Skeletal muscle tissue (tissue), 4 donors: ENCODE measurements around the gene RCOR2. TPM values are rescaled to one million over a fixed set of nuclear protein-coding genes. Genes with fewer than 3 reads are reported as not detected.
"Not testable (repeated sequence)": the region's sequence is repeated elsewhere in the genome, so short reads cannot be mapped to it uniquely, and the experiment has no call there.

Experiments
- H3K27ac ChIP-seq: one replicate; pipeline ENCODE4 v1.7.0; 2013; ENCODE audit warnings: mild to moderate bottlenecking, low read depth, low read length, inconsistent platforms
- H3K27me3 ChIP-seq, 3 donors: one replicate each; pipeline ENCODE4 v1.7.0; 2013; ENCODE audit warnings: low read length in 3 of 3; ENCODE audit not compliant: control insufficient read depth in 3 of 3, insufficient read depth in 3 of 3
- H3K36me3 ChIP-seq, 3 donors: one replicate each; pipeline ENCODE4 v1.7.0; 2013; ENCODE audit warnings: low read length in 3 of 3; ENCODE audit not compliant: control insufficient read depth in 3 of 3, insufficient read depth in 3 of 3
- H3K4me1 ChIP-seq, 3 donors: one replicate each; pipeline ENCODE4 v1.7.0; 2013; ENCODE audit warnings: low read length in 3 of 3, mild to moderate bottlenecking in 3 of 3; ENCODE audit not compliant: control insufficient read depth in 3 of 3, insufficient read depth in 3 of 3
- H3K4me3 ChIP-seq, 3 donors: one replicate each; pipeline ENCODE4 v1.7.0; 2013; ENCODE audit warnings: low read length in 3 of 3
- H3K9ac ChIP-seq, 3 donors: one replicate each; pipeline ENCODE4 v1.7.0; 2013; ENCODE audit warnings: low read length in 3 of 3, mild to moderate bottlenecking in 3 of 3, moderate library complexity in 2 of 3, low read depth in 1 of 3
- H3K9me3 ChIP-seq, 3 donors: one replicate each; pipeline ENCODE4 v1.7.0; 2013; ENCODE audit warnings: low read length in 3 of 3; ENCODE audit not compliant: control insufficient read depth in 3 of 3
- total RNA-seq: library from RNA; depleted of rRNA; stranded (reverse); fragments of >200 nt; gene quantifications from one replicate; pipeline ENCODE4 v1.2.3, GENCODE V29; 2014
- donor health status: Osteomylitis.

RCOR2 gene
- total RNA-seq = 4.2 TPM

GRCh38 chr11:63916837-63917691 is at the start of gene RCOR2:
RCOR2 (minus strand) TSS chr11:63917164; CDS start chr11:63916456, 708 bp downstream.
- Histone ChIP-seq H3K9ac (peak within 1 kb of the TSS; percentile 8 to 87 (median 50)), H3K4me1 (peaks cover 32 to 44% (median 42%) of the 10 kb centered on the region in 3 donors)

GRCh38 chr11:63966444-63966843 is 49.5 kb upstream of the RCOR2 start:
- peaks cover 0 to under 1% (median 0%) of the 10 kb centered on the region in 3 donors for H3K27me3 ChIP-seq
- no peak overlapping the region for H3K27ac ChIP-seq
- H3K4me3 ChIP-seq = no peak overlapping the region
- no peak overlapping the region for H3K9ac ChIP-seq
- H3K9me3 ChIP-seq = no peaks in the 10 kb centered on the region
- H3K4me1 ChIP-seq = peaks cover 0 to 2% (median 0%) of the 10 kb centered on the region in 3 donors
- no peaks in the 10 kb centered on the region for H3K36me3 ChIP-seq

More at GRCh38 chr11:63916837-63917691, at the start of gene RCOR2:
- no peaks in the 10 kb centered on the region for H3K9me3 ChIP-seq
- H3K36me3 ChIP-seq = no peaks in the 10 kb centered on the region
- H3K4me3 ChIP-seq = peak within 1 kb of the TSS; percentile 59 to 76 (median 59)
- peak within 1 kb of the TSS; percentile 73 for H3K27ac ChIP-seq
- no peaks in the 10 kb centered on the region for H3K27me3 ChIP-seq

GRCh38 chr11:63963895-63964294 is 46.9 kb upstream of the RCOR2 start:
- not testable (repeated sequence) for H3K27ac ChIP-seq, H3K4me1 ChIP-seq, H3K4me3 ChIP-seq, H3K9me3 ChIP-seq, H3K27me3 ChIP-seq, H3K9ac ChIP-seq, H3K36me3 ChIP-seq

GRCh38 chr11:63961608-63962412 is 44.8 kb upstream of the RCOR2 start:
- Histone ChIP-seq H3K27ac (no peak overlapping the region), H3K9me3 (no peaks in the 10 kb centered on the region), H3K4me3 (no peak overlapping the region), H3K9ac (no peak overlapping the region), H3K27me3 (no peaks in the 10 kb centered on the region), H3K4me1 (peaks cover 0 to 2% (median 0%) of the 10 kb centered on the region in 3 donors), H3K36me3 (no peaks in the 10 kb centered on the region)

GRCh38 chr11:63958008-63958407 is 41.0 kb upstream of the RCOR2 start:
- no peaks in the 10 kb centered on the region for H3K27me3 ChIP-seq

GRCh38 chr11:63952570-63952969 is 35.6 kb upstream of the RCOR2 start:
- Histone ChIP-seq H3K9me3 (no peaks in the 10 kb centered on the region), H3K36me3 (peaks cover 39 to 45% (median 43%) of the 10 kb centered on the region in 3 donors), H3K4me3 (no peak overlapping the region), H3K9ac (no peak overlapping the region), H3K4me1 (no peaks in the 10 kb centered on the region), H3K27me3 (no peaks in the 10 kb centered on the region), H3K27ac (no peak overlapping the region)

More at GRCh38 chr11:63958008-63958407, 41.0 kb upstream of the RCOR2 start:
- H3K4me3 ChIP-seq = no peak overlapping the region
- no peaks in the 10 kb centered on the region for H3K9me3 ChIP-seq
- no peak overlapping the region for H3K27ac ChIP-seq
- peaks cover 0 to 2% (median 0%) of the 10 kb centered on the region in 3 donors for H3K4me1 ChIP-seq
- no peak overlapping the region for H3K9ac ChIP-seq
- H3K36me3 ChIP-seq = peaks cover 29 to 35% (median 34%) of the 10 kb centered on the region in 3 donors

GRCh38 chr11:63951779-63952536 is 35.0 kb upstream of the RCOR2 start:
- Histone ChIP-seq H3K4me3 (no peak overlapping the region), H3K36me3 (peaks cover 39 to 46% (median 43%) of the 10 kb centered on the region in 3 donors), H3K9me3 (no peaks in the 10 kb centered on the region), H3K4me1 (no peaks in the 10 kb centered on the region), H3K27me3 (no peaks in the 10 kb centered on the region), H3K9ac (no peak overlapping the region), H3K27ac (no peak overlapping the region)

- Histone ChIP-seq H3K4me1 (peaks cover 21 to 36% (median 30%) of the 10 kb centered on the region in 3 donors), H3K27me3 (no peaks in the 10 kb centered on the region), H3K9ac (peak overlapping the region; percentile 39 to 83 (median 60)), H3K27ac (peak overlapping the region; percentile 87), H3K36me3 (peaks cover 2 to 9% (median 7%) of the 10 kb centered on the region in 3 donors), H3K9me3 (no peaks in the 10 kb centered on the region), H3K4me3 (peak overlapping the region; percentile 51 to 67 (median 66))
Observed at GRCh38 chr11:63945477-63946163, 28.7 kb upstream of the RCOR2 start.

GRCh38 chr11:63944987-63945386 is 28.0 kb upstream of the RCOR2 start:
- Histone ChIP-seq H3K4me3 (peak overlapping the region; percentile 51 to 67 (median 66)), H3K9me3 (no peaks in the 10 kb centered on the region), H3K27ac (peak overlapping the region; percentile 87), H3K9ac (peak overlapping the region; percentile 39 to 83 (median 60)), H3K36me3 (peaks cover 2 to 9% (median 7%) of the 10 kb centered on the region in 3 donors), H3K27me3 (no peaks in the 10 kb centered on the region), H3K4me1 (peaks cover 24 to 41% (median 36%) of the 10 kb centered on the region in 3 donors)
